Neuronal stem cell (in vitro differentiated cells): ENCODE data around the gene MFSD1.

Experiments used
- DNase-seq: peaks from one replicate; pipeline ENCODE4 v3.0.0-alpha.2; 2013; ENCODE audit warnings: low spot score
- H2AFZ ChIP-seq: one replicate; pipeline ENCODE4 v1.6.1; 2013; ENCODE audit warnings: mild to moderate bottlenecking, low read length, inconsistent platforms
- H2AK5ac ChIP-seq: 2 replicates; pipeline ENCODE4 v1.6.1; 2013; ENCODE audit warnings: low read depth, mild to moderate bottlenecking, inconsistent platforms, low read length, moderate library complexity, mixed read lengths
- H2BK120ac ChIP-seq: 2 replicates; pipeline ENCODE4 v1.6.1; 2013; ENCODE audit warnings: low read depth, mild to moderate bottlenecking, inconsistent platforms, low read length, moderate library complexity, mixed read lengths
- H2BK12ac ChIP-seq: one replicate; pipeline ENCODE4 v1.6.1; 2013; ENCODE audit warnings: low read length, inconsistent platforms
- H2BK15ac ChIP-seq: 2 replicates; pipeline ENCODE4 v1.6.1; 2013; ENCODE audit warnings: mild to moderate bottlenecking, low read length, inconsistent platforms, mixed read lengths
- H2BK5ac ChIP-seq: one replicate; pipeline ENCODE4 v1.6.1; 2013; ENCODE audit warnings: inconsistent platforms, mild to moderate bottlenecking, low read length, moderate library complexity
- H3K14ac ChIP-seq: one replicate; pipeline ENCODE4 v1.6.1; 2013; ENCODE audit warnings: low read length, inconsistent platforms
- H3K18ac ChIP-seq: 2 replicates; pipeline ENCODE4 v1.6.1; 2013; ENCODE audit warnings: low read length, inconsistent platforms
- H3K23ac ChIP-seq: 2 replicates; pipeline ENCODE4 v1.6.1; 2013; ENCODE audit warnings: low read depth, mild to moderate bottlenecking, mixed read lengths, low read length, inconsistent platforms; ENCODE audit not compliant: poor library complexity
- H3K27ac ChIP-seq: replicated peaks from 3 replicates; pipeline ENCODE4 v1.5.1; 2013; ENCODE audit warnings: low read length, inconsistent platforms
- H3K27me3 ChIP-seq, 3 experiments: 2 replicates each; pipeline ENCODE4 v1.6.1; 2013; ENCODE audit warnings: low read length in 3 of 3, mild to moderate bottlenecking in 2 of 3, inconsistent platforms in 1 of 3, low read depth in 1 of 3, mixed read lengths in 1 of 3, moderate library complexity in 1 of 3; ENCODE audit not compliant: control insufficient read depth in 3 of 3, insufficient read depth in 3 of 3
- H3K36me3 ChIP-seq, 2 donors: replicated peaks in 1 of 2; 2 replicates each; pipeline ENCODE4 v1.6.1; 2013; ENCODE audit warnings: low read length in 2 of 2; ENCODE audit not compliant: control insufficient read depth in 2 of 2, insufficient read depth in 2 of 2
- H3K4ac ChIP-seq: 2 replicates; pipeline ENCODE4 v1.6.1; 2013; ENCODE audit warnings: inconsistent platforms, mild to moderate bottlenecking, low read length, moderate library complexity
- H3K4me1 ChIP-seq, 2 donors: 1 replicate in 1 of 2; 2 replicates in 1 of 2; pipeline ENCODE4 v1.6.1; 2013; ENCODE audit warnings: low read length in 2 of 2, low read depth in 1 of 2; ENCODE audit not compliant: control insufficient read depth in 2 of 2, insufficient read depth in 1 of 2
- H3K4me2 ChIP-seq: one replicate; pipeline ENCODE4 v1.6.1; 2013; ENCODE audit warnings: mild to moderate bottlenecking, low read length, inconsistent platforms; ENCODE audit not compliant: insufficient read depth, poor library complexity, severe bottlenecking
- H3K4me3 ChIP-seq, 2 donors: 2 replicates each; pipeline ENCODE4 v1.5.1; 2013; ENCODE audit warnings: low read length in 2 of 2, mild to moderate bottlenecking in 2 of 2, inconsistent platforms in 1 of 2, moderate library complexity in 1 of 2
- H3K79me1 ChIP-seq: one replicate; pipeline ENCODE4 v1.6.1; 2013; ENCODE audit warnings: low read depth, mild to moderate bottlenecking, inconsistent platforms, low read length, moderate library complexity
- H3K9ac ChIP-seq: one replicate; pipeline ENCODE4 v1.6.1; 2013; ENCODE audit warnings: mild to moderate bottlenecking, low read depth, low read length, inconsistent platforms; ENCODE audit not compliant: poor library complexity
- H3K9me3 ChIP-seq, 2 donors: replicated peaks in 1 of 2; 2 replicates each; pipeline versions ENCODE3 to v1.6.1; 2013; ENCODE audit warnings: low read length in 2 of 2, mild to moderate bottlenecking in 2 of 2, inconsistent platforms in 1 of 2, low read depth in 1 of 2, mixed read lengths in 1 of 2, moderate library complexity in 1 of 2; ENCODE audit not compliant: control insufficient read depth in 2 of 2, insufficient read depth in 1 of 2
- H4K8ac ChIP-seq: one replicate; pipeline ENCODE4 v1.6.1; 2013; ENCODE audit warnings: low read depth, mild to moderate bottlenecking, inconsistent platforms, low read length, moderate library complexity
- H4K91ac ChIP-seq: one replicate; pipeline ENCODE4 v1.6.1; 2013; ENCODE audit warnings: low read length, low read depth, mild to moderate bottlenecking, inconsistent platforms; ENCODE audit not compliant: poor library complexity
- WGBS, 2 donors: extraction: QIAGEN DNeasy Blood & Tissue Kit; methylation state at CpG; one replicate each; pipeline ENCODE4 v1.1.7; 2013; ENCODE audit warnings: missing lambda C conversion rate in 2 of 2, mixed read lengths in 1 of 2; ENCODE audit not compliant: insufficient read length in 2 of 2, insufficient replicate concordance in 1 of 2; ENCODE audit errors: extremely low coverage in 2 of 2; 5-methylcytosine and 5-hydroxymethylcytosine counted together

Gene MFSD1

DNA sequence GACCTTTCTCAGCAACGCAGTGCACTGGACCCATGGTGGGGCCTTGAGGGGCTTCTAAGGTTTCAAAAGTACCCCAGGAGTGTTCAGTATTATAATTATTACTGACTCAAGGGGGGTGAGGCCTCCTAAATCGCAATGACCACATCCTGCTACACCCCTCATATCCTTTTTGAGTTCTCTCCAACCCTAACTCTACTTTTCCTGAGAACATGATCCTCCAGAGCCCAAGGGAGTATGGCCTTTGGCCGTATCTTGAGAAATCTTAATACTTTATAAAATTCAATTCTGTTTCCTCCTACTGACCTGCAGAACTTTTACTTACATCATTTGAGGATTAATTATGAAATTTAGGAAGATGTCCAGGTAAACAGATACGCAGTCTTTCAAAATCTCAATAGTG lies 39.2 kb upstream of the MFSD1 start:
- H4K8ac ChIP-seq = no peak overlapping the region
- H3K4me2 ChIP-seq = no peak overlapping the region
- H3K27ac ChIP-seq = no peak overlapping the region
- H3K9me3 ChIP-seq = no peaks in the 10 kb centered on the region
- no peak overlapping the region for H3K4me3 ChIP-seq
- no peak overlapping the region for H3K18ac ChIP-seq
- no peak overlapping the region for H2BK120ac ChIP-seq
- H2BK15ac ChIP-seq = no peak overlapping the region
- H3K36me3 ChIP-seq = no peaks in the 10 kb centered on the region
- WGBS, 2 donors = no CpG with 5 or more reads among the region's 4 CpGs
- H3K79me1 ChIP-seq = no peaks in the 10 kb centered on the region
- H4K91ac ChIP-seq = no peak overlapping the region
- no peak for DNase-seq
- H3K9ac ChIP-seq = no peak overlapping the region
- H3K27me3 ChIP-seq = peaks cover 0 to 2% (median 0%) of the 10 kb centered on the region in 3 experiments
- no peak overlapping the region for H2AFZ ChIP-seq
- no peak overlapping the region for H3K23ac ChIP-seq
- H2BK5ac ChIP-seq = no peak overlapping the region
- no peak overlapping the region for H3K4ac ChIP-seq
- H3K14ac ChIP-seq = no peak overlapping the region
- H2BK12ac ChIP-seq = no peak overlapping the region
- H3K4me1 ChIP-seq = peaks cover 0 to 2% of the 10 kb centered on the region in 2 donors
- no peak overlapping the region for H2AK5ac ChIP-seq

- Histone ChIP-seq H4K91ac (no peak overlapping the region), H2BK15ac (no peak overlapping the region), H2AK5ac (no peak overlapping the region), H3K9ac (no peak overlapping the region), H3K4me3 (no peak overlapping the region), H3K18ac (no peak overlapping the region), H3K23ac (no peak overlapping the region), H3K4ac (no peak overlapping the region), H3K14ac (no peak overlapping the region), H2BK12ac (no peak overlapping the region), H2BK5ac (no peak overlapping the region), H3K4me2 (no peak overlapping the region), H2BK120ac (no peak overlapping the region), H4K8ac (no peak overlapping the region), H2AFZ (no peak overlapping the region), H3K9me3 (no peaks in the 10 kb centered on the region), H3K27me3 (peaks cover 0 to 2% (median 0%) of the 10 kb centered on the region in 3 experiments), H3K27ac (no peak overlapping the region), H3K4me1 (peaks cover 3 to 5% of the 10 kb centered on the region in 2 donors), H3K36me3 (no peaks in the 10 kb centered on the region), H3K79me1 (no peaks in the 10 kb centered on the region)
- DNase-seq = no peak
- no CpG with 5 or more reads among the region's 2 CpGs for whole genome bisulfite sequencing, 2 donors
Observed at GRCh38 chr3:158763421-158763820, 38.4 kb upstream of the MFSD1 start.

- Histone ChIP-seq H3K27me3 (peaks cover 0 to 2% (median 0%) of the 10 kb centered on the region in 3 experiments), H2BK120ac (no peak overlapping the region), H3K27ac (no peak overlapping the region), H3K18ac (no peak overlapping the region), H3K4me2 (no peak overlapping the region), H2AFZ (no peak overlapping the region), H2AK5ac (no peak overlapping the region), H2BK15ac (no peak overlapping the region), H3K36me3 (no peaks in the 10 kb centered on the region), H3K23ac (no peak overlapping the region), H4K8ac (no peak overlapping the region), H3K4me1 (peaks cover 5 to 10% of the 10 kb centered on the region in 2 donors), H4K91ac (no peak overlapping the region), H3K9me3 (no peaks in the 10 kb centered on the region), H2BK5ac (no peak overlapping the region), H3K4me3 (no peak overlapping the region), H3K4ac (no peak overlapping the region), H2BK12ac (no peak overlapping the region), H3K9ac (no peak overlapping the region), H3K79me1 (no peaks in the 10 kb centered on the region), H3K14ac (no peak overlapping the region)
- DNase-seq = no peak
- no CpG with 5 or more reads among the region's 3 CpGs for WGBS, 2 donors
Observed at GRCh38 chr3:158765518-158766205, 36.2 kb upstream of the MFSD1 start.

- Histone ChIP-seq H3K14ac (no peak overlapping the region), H2AK5ac (no peak overlapping the region), H3K79me1 (no peaks in the 10 kb centered on the region), H2BK120ac (no peak overlapping the region), H4K91ac (no peak overlapping the region), H2BK15ac (no peak overlapping the region), H3K9ac (no peak overlapping the region), H3K4me1 (peaks cover 5 to 10% of the 10 kb centered on the region in 2 donors), H2BK5ac (no peak overlapping the region), H3K9me3 (no peaks in the 10 kb centered on the region), H3K36me3 (no peaks in the 10 kb centered on the region), H3K18ac (no peak overlapping the region), H3K4ac (no peak overlapping the region), H4K8ac (no peak overlapping the region), H2BK12ac (no peak overlapping the region), H3K23ac (no peak overlapping the region), H3K27me3 (peaks cover 0 to 2% (median 0%) of the 10 kb centered on the region in 3 experiments), H3K27ac (no peak overlapping the region), H2AFZ (no peak overlapping the region), H3K4me3 (no peak overlapping the region), H3K4me2 (no peak overlapping the region)
- WGBS, 2 donors = no CpG with 5 or more reads among the region's 1 CpG
- no peak for DNase-seq
Observed at GRCh38 chr3:158766364-158766763, 35.5 kb upstream of the MFSD1 start.
